Mucosa of gallbladder (tissue), 1 donor: ENCODE measurements around the gene CYTH1. TPM values are rescaled to one million over a fixed set of nuclear protein-coding genes. Genes with fewer than 3 reads are reported as not detected.

ENCODE experiments used
- total RNA-seq: library from RNA; stranded (reverse); gene quantifications from one replicate; pipeline ENCODE4 v1.2.1, GENCODE V29; 2021
- donor health status: DM: no; HTN: no; CAD: no.

CYTH1 gene
- total RNA-seq, 1 donor from 2014 or later: 51.1 TPM

Other genes with a start within 250 kb of the CYTH1 start
- not detected for gene DNAH17, start 204.9 kb downstream of the CYTH1 start, total RNA-seq
- gene USP36, start 58.5 kb upstream of the CYTH1 start, total RNA-seq: 41.8 TPM
- 5.2 TPM for gene CEP295NL, start 120.9 kb upstream of the CYTH1 start, total RNA-seq
- 377 TPM for gene TIMP2, start 143.1 kb upstream of the CYTH1 start, total RNA-seq
- gene LGALS3BP, start 197.7 kb upstream of the CYTH1 start, total RNA-seq: 761 TPM
- 132 TPM for gene CANT1, start 227.5 kb upstream of the CYTH1 start, total RNA-seq
- gene C1QTNF1, start 241.9 kb upstream of the CYTH1 start, total RNA-seq: 45.3 TPM